Astrocyte of the spinal cord (primary cell): Measurements from ENCODE around the gene PTPRR.

Experiments
- DNase-seq: peaks from one replicate; pipeline ENCODE4 v3.0.0; 2011; ENCODE audit warnings: low read depth, low spot score
- H3K4me3 ChIP-seq: 2 replicates; pipeline ENCODE4 v1.5.1; 2011; ENCODE audit warnings: low read depth, mild to moderate bottlenecking, low read length, moderate library complexity
- in situ Hi-C: cut with HindIII; loops from 2 replicates; pipeline ENCODE4 v1.10.0; 2017; ENCODE audit warnings: low sequenced_read_pairs
- TF ChIP-seq, protein P1 (sequence below): IDR thresholded peaks from 2 replicates; pipeline ENCODE4 v1.5.1; 2012; ENCODE audit warnings: low read depth, mild to moderate bottlenecking, low read length, inconsistent platforms

PTPRR gene

DNA sequence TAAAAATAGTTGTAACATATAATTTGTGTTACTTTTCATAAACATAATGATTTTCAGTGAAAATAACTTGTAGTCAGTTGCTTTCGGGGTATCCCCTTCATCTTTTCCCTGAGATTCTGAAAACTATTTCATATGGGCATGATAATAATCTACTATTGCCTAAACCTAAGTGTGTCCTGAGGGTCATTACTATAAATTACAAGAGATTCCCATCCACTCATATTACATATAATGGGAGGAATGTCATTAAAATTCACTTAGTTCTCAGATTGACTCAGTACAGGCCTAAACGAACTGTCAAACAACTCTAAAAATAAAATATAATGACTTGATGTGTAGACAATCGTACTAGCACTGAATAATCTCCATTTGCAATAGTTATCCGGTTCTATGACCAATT is 72.7 kb downstream of the PTPRR start:
- no peak overlapping the region for H3K4me3 ChIP-seq
- TF ChIP-seq, protein P1, sequence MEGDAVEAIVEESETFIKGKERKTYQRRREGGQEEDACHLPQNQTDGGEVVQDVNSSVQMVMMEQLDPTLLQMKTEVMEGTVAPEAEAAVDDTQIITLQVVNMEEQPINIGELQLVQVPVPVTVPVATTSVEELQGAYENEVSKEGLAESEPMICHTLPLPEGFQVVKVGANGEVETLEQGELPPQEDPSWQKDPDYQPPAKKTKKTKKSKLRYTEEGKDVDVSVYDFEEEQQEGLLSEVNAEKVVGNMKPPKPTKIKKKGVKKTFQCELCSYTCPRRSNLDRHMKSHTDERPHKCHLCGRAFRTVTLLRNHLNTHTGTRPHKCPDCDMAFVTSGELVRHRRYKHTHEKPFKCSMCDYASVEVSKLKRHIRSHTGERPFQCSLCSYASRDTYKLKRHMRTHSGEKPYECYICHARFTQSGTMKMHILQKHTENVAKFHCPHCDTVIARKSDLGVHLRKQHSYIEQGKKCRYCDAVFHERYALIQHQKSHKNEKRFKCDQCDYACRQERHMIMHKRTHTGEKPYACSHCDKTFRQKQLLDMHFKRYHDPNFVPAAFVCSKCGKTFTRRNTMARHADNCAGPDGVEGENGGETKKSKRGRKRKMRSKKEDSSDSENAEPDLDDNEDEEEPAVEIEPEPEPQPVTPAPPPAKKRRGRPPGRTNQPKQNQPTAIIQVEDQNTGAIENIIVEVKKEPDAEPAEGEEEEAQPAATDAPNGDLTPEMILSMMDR: no peak
- DNase-seq: no peak
- in situ Hi-C loops: no loop called here

DNA sequence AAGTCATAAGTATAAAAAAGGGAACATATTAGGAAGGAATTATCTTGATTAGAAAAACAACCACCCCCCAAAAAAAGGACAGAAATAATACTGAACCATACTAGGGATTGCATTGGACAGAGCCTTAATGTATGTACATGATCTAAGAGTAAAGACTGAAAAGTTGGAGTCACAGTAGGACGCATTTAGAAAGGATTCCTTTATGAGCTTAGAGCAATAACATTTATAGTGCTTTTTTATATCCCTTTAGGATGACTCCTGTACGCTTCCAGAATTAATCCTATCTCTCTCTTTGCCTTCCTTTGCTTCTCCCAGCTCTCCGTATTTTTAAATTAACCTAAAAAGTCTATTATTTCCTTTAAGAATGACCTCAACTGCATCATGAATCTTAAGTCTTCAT is 75.3 kb downstream of the PTPRR start:
- H3K4me3 ChIP-seq: no peak overlapping the region
- TF ChIP-seq, protein P1: no peak
- in situ Hi-C loops: no loop called here
- DNase-seq: no peak

DNA sequence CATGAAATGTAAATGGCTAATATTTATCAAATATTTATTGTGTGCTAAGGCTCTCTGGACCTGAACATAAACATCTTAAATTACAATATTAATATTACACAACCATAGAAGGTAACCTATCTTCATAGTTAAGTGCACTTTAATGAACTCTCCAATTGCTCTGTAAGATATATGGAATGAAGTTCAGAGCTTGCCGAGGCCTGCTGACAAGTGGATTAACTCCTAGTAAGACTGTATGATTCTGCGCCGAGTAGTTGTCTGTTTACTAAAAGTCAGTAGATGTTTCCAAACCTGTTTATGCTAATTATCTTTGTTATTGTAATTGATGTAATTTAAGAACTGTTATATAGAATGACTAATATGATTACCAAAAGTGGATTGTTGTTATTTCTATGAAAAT is 77.2 kb downstream of the PTPRR start:
- TF ChIP-seq, protein P1: no peak
- no peak overlapping the region for H3K4me3 ChIP-seq
- DNase-seq: no peak
- in situ Hi-C loops: no loop called here

DNA sequence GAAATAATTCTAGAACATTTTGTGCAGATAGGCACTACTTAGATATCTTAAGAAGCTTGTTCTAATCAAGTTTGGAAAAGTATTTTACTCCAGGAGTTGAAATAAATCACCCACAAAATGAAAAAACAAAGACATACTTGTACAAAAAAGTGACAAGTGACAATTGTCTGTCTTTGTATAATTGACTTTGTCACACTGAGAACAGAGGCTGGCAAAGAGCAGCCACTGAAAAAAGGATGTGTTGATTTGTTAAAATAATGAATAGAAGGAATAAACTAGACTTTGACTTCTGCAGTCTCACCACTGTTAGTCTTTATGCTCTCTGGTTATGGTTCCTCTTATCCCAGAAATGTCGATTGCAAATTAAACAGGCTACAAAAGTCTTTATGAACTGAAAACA is 77.6 kb downstream of the PTPRR start:
- TF ChIP-seq, protein P1: no peak
- no peak for DNase-seq
- in situ Hi-C loops: no loop called here
- H3K4me3 ChIP-seq: no peak overlapping the region

DNA sequence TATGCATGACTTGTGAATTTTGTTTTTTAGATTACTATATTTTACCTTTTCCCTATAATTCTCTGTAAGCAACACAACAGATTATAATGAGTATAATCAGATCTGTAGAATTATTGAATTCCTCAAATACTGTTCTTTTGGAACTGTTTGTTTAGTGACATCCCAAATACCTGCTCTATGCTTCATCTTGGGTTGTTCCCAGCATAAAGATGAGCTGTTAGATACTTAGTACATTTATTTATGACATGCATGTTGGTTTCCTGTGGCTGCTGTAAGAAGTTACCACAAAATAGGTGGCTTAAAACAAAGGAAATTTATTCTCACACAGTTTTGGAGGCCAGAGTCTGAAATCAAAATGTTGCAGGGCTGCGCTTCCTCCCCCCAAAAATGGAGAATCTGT is 78.4 kb downstream of the PTPRR start:
- no peak for DNase-seq
- H3K4me3 ChIP-seq: no peak overlapping the region
- in situ Hi-C loops: no loop called here
- TF ChIP-seq, protein P1: no peak

DNA sequence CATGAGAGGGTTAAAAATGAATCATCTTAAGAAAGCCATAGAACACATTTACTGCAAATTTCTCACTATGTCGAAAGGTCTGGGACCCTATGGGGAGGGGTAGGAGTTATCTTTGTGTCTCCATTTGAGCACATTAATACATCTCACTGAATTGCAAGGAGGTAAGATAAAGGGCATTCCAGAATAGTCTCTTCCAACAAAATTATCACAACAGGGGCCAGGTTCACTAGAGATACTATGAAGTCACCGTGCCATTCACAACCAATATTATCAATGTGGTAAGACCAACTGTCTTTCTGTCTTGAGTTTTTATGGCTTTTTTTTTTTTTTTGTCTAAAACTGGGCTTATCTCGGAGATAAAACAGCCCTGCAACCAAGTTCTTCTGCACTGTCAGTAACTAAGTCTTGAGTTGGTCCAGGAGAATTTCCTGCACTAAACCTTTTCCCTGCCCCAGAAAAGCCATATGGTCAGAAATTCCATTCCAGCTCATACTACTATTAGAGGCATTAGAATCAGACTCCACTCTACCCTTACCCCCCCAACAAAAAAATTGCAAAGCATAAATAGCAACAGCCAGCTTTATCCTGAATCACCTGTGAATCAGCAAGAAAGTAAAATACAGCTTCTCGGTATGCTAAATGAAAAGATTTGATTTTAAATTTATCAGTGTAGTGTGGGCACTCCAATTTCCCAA is 79.7 kb downstream of the PTPRR start:
- TF ChIP-seq, protein P1: no peak
- no peak for DNase-seq
- no peak overlapping the region for H3K4me3 ChIP-seq
- in situ Hi-C loops: no loop called here
